ENCODE measurements around the gene ZNF57.
A peak's percentile ranks its signal among the peaks of the same experiment; 100 is the strongest.
"Not testable (repeated sequence)": the region's sequence is repeated elsewhere in the genome, so short reads cannot be mapped to it uniquely, and the experiment has no call there.

The ZNF57 gene

DNA sequence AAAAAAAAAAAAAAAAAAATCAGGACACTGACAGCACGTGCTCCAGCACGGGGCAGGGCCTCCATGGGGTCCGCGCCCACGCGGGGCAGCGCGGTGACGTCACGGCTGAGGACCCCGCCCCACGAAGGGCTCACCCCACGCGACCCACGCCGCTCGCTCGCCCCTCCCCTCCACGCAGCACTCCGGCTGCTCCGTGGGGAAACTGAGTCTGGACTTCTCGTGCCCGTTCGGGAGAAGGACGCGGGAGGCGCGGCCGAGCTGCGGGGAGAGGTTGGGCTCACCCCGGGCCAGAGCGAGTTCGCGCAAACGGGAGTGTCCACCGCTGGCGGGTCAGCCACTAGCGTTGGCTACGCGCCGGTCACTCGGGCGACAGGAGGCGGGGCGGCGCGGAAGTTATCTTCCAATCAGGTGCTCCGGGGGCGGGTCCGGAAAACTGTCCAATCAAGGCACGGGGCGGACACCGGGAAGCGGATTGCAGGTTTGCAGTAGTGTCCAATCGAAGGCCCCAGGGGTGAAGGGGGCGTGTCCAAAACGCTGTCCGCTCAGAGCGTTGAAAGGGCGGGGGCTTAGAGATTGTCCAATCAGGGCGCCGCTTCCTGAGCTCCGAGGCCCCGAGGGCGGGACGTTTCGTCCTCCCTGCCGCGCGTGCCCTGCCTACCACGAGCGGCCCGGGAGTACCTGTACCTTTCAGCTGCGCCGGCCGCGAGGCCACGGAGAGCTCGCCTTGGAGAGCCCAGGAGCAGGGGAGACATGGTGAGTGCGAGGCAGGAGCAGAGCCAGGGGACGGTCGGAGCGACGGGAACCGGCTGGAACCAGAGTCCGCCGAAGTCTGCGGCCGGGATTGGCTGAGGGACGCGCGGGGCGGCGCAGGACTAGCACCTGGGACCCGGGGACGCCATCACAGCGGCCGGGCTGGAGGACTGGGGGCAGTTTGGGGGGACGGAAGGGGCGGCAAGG, at the start of gene ZNF57:
TSS of gene ZNF57 (plus strand) at position 633 of the 957 bp plus-strand sequence. CDS start at position 751, 118 bp downstream.
- peak; percentile 98 to 99 for DNase-seq

DNA sequence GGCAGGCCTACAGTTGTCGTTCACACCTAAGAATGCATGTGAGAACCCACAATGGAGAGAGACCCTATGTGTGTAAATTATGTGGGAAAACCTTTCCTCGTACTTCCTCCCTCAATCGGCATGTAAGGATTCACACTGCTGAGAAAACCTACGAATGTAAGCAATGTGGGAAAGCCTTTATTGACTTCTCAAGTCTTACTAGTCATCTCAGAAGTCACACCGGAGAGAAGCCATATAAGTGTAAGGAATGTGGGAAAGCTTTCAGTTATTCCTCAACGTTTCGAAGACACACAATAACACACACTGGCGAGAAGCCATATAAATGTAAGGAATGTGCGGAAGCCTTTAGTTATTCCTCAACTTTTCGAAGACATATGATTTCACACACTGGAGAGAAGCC, 48.1 kb upstream of the ZNF57 start:
- DNase-seq: no peak

DNA sequence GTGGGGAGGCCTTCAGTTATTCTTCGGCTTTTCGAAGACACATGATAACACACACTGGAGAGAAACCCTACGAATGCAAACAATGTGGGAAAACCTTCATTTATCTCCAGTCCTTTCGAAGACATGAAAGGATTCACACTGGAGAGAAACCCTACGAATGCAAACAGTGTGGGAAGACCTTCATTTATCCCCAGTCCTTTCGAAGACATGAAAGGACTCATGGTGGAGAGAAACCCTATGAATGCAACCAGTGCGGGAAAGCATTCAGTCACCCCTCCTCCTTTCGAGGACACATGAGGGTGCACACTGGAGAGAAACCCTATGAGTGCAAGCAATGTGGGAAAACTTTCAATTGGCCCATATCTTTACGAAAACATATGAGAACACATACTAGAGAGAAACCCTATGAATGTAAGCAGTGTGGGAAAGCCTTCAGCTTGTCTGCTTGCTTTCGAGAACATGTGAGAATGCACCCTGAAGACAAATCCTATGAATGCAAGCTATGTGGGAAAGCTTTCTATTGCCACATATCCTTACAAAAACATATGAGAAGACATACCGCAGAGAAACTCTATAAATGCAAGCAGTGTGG, 47.6 kb upstream of the ZNF57 start:
- no peak for DNase-seq

GRCh38 chr19:2854849-2855248, 45.9 kb upstream of the ZNF57 start:
- no peak for DNase-seq

- no peak for DNase-seq
These were observed 44.2 kb upstream of the ZNF57 start for GRCh38 chr19:2856457-2857050.

GRCh38 chr19:2858864-2859263, 41.9 kb upstream of the ZNF57 start:
- no peak for DNase-seq

GRCh38 chr19:2863816-2864215, 36.9 kb upstream of the ZNF57 start:
- DNase-seq: no peak

GRCh38 chr19:2865334-2866100, 35.2 kb upstream of the ZNF57 start:
- DNase-seq: no peak

DNA sequence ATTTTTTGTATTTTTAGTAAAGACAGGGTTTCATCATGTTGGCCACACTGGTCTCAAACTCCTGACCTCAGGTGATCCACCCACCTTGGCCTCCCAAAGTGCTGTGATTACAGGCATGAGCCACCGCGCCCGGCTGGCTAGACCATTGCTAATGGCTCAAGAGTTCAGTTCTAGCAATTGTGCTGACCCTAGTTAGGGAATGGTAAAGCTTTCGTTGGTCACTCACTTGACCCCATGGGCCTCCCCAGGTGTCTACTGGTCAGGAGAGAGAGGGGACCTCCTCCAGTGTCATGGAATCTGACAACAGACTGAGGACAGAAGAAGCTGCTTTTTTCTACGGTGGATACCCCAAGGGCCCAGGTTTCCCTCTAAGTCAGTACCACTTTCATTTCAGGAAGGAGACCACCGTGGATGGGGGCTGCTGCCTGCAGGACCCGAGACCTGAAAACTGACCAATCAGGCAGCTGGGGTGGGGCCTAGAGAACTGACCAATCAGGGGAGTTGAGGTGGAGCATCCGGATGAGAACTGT, 34.2 kb upstream of the ZNF57 start:
- no peak for DNase-seq

DNA sequence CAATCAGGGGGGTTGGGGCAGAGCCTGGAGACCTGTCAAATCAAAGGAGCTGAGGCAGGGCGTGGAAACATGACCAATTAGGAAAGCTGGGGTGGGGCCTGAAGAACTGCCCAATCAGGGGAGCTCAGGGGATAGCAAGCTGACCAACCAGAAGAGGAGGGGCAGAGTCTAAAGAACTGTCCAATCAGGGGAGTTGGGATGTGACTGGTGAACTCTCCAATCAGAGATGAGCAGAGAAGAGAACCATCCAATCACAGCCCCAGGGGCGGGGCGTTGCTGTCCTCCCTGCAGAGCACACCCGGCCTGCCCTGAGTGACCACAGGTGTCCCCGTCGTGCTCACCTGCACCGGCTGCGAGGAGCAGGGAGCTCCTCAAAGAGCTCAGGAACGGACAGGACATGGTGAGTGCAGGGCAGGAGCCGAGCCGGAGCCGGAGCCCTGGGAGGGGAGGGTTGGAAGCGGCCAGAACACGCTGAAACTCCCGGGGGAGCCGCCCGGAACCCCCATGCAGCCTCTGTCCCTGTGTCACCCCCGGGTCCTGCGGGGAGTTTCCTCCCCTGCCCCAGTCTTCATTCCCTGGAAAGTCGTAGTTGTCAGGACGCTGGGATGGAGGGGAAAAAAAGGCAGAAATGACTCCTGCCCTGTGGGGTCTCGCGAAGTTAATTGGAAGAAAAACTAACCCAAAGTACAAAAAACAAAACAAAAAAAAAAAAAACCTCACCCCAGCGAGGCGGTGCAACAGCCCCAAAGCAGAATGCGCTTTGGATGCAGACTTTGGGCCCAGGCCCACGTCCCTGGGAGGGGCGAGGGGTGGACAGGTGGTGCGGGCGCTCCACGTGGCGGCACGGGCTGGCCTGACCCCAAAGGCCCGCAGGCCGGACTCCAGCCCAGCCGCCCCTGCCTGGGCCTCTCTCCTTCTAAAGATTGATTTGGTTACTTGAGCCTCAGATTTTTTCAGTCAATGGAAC, 33.4 kb upstream of the ZNF57 start, which contains the start of gene ZNF556:
TSS of gene ZNF556 (plus strand) at position 311 of the 967 bp plus-strand sequence. CDS start at position 398, 87 bp downstream.
- DNase-seq: no peak

DNA sequence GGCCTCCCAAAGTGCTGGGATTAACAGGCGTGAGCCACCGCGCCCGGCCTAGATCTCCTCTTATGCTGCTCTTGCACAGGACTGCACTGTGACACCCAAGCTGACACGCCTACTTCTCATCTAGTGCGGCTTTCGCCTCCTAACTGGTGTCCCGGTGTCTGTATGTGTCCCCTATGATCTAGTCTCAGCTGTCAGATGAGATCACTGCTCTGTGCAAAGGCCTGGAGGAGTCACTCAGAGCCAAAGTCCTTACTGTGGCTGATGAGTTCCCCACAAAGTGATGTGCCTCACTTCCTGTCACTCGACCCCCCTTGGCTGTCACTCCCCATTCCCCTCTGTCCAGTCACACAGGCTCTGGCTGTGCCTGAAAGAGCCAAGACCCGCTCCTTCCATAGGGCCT, 31.1 kb upstream of the ZNF57 start:
- no peak for DNase-seq

DNA sequence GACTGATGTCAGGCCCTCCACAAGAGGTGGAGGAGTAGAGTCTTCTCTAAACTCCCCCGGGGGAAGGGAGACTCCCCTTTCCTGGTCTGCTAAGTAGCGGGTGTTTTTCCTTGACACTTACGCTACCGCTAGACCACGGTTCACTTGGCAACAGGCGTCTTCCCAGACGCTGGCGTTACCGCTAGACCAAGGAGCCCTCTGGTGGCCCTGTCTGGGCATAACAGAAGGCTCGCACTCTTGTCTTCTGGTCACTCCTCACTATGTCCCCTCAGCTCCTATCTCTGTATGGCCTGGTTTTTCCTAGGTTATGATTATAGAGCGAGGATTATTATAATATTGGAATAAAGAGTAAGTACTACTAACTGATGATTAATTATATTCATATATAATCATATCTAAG, 28.6 kb upstream of the ZNF57 start:
- not testable (repeated sequence) for DNase-seq

DNA sequence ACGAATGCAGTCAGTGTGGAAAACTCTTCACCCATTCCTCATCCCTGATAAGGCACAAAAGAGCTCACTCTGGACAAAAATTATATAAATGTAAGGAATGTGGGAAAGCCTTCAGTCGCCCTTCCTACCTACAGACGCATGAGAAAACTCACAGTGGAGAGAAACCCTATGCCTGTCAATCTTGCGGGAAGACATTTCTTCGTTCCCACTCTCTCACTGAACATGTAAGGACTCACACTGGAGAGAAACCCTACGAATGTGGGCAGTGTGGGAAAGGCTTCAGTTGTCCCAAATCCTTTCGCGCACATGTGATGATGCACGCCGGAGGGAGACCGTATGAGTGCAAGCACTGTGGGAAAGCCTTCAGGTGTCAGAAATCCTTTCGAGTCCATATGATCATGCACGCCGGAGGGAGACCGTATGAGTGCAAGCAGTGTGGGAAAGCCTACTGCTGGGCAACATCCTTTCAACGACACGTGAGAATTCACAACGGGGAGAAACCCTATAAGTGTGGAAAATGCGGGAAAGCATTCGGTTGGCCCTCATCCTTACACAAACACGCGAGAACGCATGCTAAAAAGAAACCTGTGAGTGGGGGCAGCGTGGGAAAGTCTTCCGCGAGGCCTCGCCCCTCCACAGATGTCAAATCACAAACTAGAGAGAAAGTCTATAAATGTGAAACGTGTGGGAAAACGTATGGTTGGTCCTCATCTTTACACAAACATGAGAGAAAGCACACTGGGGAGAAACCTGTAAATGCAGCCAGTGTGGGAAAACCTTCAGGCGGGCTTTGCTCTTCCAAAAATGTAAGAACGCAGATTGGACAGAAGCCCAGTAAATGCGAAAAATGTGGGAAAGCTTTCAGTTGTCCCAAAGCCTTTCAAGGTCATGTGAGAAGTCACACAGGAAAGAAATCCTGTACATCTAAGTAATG, 23.1 kb upstream of the ZNF57 start:
- no peak for DNase-seq

GRCh38 chr19:2883686-2884439, 16.9 kb upstream of the ZNF57 start:
- DNase-seq: no peak

DNA sequence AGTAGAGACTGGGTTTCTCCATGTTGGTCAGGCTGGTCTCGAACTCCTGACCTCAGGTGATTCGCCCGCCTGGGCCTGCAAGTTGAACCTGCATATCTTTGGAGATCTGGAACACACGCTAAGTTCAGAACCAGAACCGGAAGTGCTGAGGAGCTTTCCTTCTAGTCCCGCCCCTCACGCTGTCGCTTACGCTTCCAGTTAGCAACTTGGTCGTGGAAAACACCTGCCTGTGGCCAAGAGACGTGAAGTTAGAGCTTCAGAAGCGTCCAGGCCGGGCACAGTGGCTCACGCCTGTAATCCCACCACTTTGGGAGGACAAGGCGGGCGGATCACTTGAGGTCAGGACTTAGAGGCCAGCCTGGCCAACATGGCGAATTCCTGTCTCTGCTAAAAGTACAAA, 15.0 kb upstream of the ZNF57 start:
- no peak for DNase-seq

DNA sequence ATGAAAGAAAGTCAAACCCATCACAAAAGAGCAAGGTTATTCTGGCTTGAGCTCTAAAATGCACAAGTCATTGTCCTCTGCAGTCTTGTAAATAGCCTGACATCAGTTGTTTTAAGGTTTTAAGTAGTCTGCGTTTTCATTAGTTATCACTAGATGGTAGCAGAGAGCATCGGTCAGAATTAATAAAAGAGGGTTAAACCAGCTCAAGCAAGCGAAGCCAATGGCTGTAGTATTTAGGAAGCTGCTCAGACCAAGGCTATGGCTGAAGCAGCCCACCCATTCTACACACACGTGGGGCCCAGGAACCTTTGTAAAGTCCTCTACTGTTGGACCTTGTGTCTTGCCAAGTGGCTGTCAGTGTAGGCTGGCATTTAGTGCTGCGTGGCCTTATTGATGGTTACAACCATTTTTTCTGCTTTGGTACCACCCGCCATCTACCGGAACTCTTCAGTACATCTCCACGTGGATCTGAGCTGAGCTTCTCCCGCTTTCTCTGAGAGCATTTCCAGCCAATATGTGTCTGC, 13.3 kb upstream of the ZNF57 start:
- peak in 1 of 2 donors; percentile 88 for DNase-seq

DNA sequence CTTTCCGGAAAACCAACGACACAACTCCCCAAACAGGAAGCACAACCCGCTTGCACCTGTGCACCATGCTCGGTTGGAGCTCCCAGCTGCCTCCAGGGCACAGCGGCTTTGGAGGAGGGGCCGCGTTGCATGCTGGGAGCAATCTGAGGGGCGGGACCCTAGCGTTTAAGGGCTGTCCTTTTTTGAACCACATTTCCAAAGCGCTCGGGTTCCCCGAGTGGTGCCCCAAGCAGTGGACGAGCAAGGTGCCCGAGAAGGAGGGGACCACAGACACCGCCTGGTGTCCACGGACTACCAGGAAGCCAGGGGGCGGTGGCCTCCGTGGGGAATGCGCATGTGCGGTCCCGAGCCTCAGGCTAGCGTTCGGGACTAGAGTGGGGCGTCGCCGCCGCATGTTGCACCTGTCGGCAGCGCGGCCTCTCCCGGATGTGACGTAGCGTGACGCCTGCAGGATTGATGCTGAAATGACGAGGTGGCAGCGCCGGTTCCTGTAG, 11.9 kb upstream of the ZNF57 start:
- no peak for DNase-seq

DNA sequence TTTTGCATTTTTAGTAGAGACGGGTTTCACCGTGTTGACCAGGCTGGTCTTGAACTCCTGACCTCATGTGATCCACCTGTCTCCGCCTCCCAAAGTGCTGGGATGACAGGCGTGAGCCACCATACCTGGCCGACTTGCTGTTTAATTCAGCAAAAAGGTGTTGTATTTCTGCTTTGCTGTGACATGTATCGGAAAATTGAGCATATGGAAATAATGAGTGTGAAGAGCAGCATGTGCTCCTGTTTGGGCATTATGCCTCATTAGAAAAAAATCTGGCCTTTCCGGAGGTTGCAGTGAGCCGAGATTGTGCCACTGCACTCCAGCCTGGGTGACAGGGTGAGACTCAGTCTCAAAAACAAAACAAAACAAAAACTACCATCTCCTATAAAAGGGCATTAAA, 10.2 kb upstream of the ZNF57 start:
- not testable (repeated sequence) for DNase-seq

DNA sequence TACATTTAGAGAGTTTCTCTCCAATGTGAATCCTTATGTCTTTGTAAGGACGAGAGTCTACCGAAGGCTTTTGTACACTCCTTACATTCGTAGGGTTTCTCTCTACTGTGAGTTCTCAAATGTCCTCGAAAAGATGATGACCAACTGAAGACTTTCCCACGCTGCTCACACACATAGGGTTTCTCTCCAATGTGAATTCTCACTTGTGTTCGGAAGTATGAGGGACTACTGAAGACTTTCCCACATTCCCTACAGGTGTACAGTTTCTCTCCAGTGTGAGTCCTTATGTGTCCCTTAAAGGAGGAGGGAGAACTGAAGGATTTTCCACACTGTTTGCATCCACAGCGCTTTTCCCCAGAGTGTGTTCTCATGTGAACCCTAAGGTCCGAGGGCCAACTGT, 4.0 kb upstream of the ZNF57 start:
- no peak for DNase-seq

Measured in hippocampal formation (tissue), 2 donors.